HG03097 (cell line): ENCODE measurements around the gene SYDE2.
"Not testable (repeated sequence)": the region's sequence is repeated elsewhere in the genome, so short reads cannot be mapped to it uniquely, and the experiment has no call there.

Experiments
- ATAC-seq: cut with Tn5 transposase; IDR thresholded peaks from one replicate; pipeline ENCODE4 v1.9.1; 2021; ENCODE audit not compliant: unreplicated experiment, low FRiP score

The SYDE2 gene, protein sequence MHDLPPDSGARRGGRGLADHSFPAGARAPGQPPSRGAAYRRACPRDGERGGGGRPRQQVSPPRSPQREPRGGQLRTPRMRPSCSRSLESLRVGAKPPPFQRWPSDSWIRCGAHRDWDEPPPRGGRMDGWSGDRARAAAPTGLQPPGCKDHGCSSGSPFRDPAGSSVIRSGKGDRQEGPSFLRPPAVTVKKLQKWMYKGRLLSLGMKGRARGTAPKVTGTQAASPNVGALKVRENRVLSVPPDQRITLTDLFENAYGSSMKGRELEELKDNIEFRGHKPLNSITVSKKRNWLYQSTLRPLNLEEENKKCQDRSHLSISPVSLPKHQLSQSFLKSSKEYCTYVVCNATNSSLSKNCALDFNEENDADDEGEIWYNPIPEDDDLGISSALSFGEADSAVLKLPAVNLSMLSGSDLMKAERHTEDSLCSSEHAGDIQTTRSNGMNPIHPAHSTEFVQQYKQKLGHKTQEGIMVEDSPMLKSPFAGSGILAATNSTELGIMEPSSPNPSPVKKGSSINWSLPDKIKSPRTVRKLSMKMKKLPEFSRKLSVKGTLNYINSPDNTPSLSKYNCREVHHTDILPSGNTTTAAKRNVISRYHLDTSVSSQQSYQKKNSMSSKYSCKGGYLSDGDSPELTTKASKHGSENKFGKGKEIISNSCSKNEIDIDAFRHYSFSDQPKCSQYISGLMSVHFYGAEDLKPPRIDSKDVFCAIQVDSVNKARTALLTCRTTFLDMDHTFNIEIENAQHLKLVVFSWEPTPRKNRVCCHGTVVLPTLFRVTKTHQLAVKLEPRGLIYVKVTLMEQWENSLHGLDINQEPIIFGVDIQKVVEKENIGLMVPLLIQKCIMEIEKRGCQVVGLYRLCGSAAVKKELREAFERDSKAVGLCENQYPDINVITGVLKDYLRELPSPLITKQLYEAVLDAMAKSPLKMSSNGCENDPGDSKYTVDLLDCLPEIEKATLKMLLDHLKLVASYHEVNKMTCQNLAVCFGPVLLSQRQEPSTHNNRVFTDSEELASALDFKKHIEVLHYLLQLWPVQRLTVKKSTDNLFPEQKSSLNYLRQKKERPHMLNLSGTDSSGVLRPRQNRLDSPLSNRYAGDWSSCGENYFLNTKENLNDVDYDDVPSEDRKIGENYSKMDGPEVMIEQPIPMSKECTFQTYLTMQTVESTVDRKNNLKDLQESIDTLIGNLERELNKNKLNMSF

DNA sequence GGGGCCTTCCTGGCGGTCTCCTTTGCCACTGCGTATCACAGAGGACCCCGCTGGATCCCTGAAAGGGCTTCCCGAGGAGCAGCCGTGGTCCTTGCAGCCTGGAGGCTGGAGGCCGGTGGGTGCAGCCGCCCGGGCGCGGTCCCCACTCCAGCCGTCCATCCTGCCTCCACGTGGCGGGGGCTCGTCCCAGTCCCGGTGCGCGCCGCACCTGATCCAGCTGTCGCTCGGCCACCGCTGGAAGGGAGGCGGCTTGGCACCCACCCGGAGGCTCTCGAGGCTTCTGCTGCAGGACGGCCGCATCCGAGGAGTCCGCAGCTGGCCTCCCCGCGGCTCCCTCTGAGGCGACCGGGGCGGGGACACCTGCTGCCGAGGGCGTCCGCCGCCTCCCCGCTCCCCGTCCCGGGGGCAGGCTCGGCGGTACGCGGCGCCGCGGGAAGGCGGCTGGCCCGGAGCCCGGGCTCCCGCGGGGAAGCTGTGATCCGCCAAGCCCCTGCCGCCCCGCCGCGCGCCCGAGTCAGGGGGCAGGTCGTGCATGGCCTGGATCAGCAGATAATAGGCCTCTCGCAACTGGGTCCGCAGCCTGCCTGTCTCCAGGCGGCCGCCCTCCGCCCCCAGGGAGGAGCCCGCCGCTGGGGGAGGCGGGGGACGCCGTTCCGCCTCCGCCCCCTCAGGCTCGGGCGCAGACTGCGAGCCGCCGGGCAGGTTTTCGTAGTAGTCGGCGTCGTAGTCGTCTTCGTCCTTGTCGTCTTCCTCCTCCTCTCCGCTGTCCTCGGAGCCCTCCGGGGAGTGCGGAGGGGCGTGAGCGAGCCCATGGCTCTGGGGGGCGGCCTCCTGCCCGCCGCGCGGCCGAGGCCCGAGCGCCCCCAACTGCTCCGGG is at the start of gene SYDE2:
SYDE2 (minus strand) TSS at position 554 of the 877 bp plus-strand sequence; CDS start at position 534, 20 bp downstream.
- peak; percentile 70 for ATAC-seq

DNA sequence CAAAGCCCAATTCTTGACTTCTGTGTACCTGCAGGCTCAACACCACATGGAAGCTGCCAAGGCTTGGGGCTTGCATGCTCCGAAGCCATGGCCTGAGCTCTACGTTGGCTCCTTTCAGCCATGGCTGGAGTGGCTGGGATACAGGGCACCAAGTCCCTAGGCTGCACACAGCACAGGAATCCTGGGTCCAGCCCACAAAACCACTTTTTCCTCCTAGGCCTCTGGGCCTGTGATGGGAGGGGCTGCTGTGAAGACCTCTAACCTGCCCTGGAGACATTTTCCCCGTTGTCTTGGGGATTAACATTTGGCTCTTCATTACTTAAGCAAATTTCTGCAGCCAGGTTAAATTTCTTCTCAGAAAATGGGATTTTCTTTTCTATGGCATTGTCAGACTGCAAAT is 48.2 kb upstream of the SYDE2 start:
- not testable (repeated sequence) for ATAC-seq

DNA sequence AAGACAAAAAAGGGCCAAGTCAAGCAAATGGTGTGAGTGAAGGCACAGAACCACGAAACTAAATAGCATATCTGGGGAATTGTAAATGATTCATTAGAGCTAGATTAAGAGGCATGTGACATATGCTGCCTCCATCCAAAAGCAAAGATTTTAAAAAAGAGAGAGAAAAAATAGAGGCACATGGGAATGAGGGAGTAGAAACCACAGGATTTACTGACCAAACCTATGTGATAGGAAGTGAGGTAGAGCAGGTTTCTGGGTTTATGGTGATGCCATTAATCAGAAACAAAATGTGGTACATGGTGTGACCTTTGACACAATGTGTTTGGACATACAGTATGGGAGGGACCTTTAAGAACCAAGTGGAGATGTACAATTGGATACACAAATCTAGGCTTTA is 45.1 kb upstream of the SYDE2 start:
- ATAC-seq = no peak

DNA sequence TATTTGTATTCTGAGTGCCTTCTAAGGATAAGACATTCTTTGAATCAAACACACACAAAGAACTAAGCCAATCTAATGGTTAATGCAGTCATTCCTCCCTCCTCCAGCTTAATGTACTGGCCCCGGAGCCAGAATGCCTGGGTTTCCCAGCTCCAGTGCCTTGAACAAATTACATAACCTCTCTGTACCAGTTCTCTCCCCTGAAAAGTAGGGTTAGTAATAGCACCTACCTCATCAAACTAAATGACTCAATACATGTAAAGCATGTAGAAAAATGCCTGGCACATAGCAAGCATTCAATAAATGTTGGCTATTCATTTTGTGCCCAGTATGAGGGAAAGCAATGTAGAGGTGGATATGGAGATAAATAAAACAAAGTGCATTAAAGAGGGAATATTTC is 44.6 kb upstream of the SYDE2 start:
- no peak for ATAC-seq

DNA sequence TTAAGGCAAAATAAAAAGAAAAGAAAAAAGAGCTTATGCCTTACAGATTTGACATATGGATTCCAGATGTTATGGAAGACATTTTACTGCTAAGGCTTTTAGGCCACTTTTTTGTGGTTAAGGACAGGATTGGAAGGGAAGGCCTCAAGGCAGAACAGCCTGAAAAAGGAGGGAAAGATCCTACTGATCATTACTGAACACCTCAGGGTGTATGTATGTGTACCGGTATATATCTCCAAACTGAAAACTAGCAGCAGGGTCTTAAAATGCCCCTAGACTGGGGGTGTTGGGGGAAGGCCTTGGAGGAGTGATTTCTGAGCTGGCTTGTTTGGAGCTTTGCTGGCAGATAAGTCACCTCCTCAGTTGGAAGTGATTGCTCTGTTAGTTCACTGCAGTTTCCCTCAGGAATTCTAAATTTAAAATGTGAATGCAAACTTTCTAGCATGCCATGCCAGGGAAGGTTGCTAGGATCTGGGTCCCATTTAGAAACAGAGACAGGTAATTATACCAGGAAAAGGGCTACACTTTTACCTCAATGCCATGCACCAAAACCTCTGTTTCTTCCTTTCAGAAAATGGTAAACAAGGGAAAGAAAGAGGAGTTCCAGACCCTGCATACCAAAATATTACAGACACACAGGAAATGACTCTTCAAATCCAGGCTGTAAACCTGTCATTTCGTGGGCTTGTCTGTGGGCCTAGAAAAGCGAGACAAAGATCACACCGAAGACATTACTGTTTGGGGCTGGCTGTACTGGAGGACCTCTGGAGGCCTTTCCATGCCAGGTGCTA is 43.6 kb upstream of the SYDE2 start:
- ATAC-seq = no peak

DNA sequence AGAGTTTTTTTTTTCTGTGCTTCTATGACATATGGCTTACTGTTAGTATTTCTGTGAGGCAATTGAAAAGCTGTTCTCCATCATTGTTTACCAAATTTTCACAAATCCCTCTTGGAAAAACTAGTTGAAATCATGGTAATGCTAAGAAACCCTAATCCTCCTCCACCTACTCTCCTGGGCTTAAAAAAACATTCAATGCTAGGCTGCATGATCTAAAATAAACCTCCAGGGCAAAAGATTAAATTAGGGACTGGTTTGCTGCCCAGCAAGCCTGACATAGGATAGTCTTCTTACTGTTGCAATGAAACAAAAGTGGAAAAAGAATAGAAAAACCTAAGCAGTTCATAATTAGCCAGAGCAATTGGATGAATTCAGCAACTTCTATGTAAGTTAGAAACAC is 42.6 kb upstream of the SYDE2 start:
- no peak for ATAC-seq

DNA sequence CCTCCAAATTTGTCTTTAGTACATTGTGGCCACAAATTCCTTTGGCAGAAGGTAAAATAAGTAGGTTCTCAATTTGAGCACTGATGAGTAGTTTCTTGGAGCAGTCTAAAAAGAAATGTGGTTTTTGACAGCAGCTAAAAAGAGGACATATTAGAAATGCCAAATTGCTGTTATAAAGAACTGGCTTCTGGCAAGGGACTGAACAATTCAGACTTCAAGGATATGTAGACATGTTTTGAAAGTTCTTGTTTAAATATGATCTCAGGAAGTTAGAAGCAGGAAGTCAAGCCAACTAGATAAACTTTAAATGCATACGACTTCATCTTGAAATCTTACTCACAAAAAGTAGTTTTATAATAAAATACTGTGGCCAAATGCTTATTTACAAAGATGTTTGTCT is 39.8 kb upstream of the SYDE2 start:
- ATAC-seq = no peak

DNA sequence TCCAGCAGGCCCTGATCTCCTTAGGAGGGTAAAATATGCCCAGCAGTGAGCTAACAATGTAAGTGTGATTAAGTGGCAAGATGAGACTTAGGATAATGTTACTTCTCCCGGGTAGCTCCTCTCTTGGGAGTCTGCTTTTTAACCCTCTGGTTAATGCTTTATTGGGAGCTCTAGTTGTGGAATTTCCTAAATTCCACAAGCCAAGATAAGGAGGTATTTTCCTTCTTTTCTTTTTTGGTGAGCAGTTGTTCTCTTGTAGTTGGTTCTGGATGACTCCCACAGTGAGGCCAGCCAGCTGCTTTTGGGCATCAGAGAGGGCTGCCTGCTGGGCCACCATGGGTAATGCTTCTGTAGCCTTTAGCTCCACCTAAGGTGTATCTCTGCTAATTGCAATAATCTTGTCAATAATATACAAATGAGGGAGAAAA is 39.4 kb upstream of the SYDE2 start:
- no peak for ATAC-seq

DNA sequence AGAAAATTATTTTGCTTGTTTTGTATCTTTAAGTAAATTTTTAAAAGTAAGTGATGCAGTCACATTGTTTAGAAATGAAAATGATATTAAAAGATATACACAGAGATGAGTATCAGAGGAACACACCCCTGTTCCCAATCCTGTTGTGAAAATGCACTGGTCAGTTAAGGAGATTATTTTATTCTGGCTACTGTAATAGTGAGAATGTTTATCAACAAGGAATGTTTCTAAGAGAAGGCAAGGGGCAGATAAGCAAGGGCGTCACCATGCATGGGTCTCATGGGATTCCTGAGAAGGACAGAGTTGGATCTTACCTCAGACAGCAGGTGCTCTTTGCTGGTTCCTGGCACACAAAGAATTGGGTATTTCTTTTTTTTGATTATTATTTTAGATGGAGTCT is 36.8 kb upstream of the SYDE2 start:
- no peak for ATAC-seq

DNA sequence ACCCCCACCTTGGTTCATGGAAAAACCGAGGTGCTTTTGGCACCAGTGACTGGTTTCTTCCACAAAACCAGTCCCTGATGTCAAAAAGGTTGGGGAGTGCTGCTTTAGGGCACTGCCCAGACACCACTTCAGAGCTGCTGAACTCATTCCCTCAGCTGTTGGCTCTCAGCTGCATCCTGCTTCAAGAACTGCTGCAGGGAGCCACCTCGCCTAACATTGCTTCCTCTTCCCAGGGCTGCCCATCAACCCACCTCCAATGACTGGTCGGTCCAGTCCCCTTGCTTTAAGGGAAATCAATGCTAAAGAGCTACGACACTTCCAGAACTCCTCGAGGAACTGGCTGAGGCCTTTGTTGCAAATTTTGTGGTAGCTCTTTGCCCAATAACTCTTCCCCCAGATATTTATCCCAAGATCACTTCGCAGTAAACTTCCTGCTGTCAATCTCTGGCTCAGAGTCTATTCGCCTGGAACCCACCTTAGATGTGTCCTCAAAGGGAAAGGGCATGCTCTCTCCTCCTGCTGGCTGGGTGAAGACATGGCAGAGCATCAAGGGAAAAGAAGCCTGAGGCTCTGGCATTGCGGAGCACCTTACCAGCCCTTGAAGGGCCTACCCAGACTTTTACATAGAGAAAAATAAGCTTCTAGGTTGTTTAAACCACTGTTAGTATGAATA is 29.6 kb upstream of the SYDE2 start:
- no peak for ATAC-seq

DNA sequence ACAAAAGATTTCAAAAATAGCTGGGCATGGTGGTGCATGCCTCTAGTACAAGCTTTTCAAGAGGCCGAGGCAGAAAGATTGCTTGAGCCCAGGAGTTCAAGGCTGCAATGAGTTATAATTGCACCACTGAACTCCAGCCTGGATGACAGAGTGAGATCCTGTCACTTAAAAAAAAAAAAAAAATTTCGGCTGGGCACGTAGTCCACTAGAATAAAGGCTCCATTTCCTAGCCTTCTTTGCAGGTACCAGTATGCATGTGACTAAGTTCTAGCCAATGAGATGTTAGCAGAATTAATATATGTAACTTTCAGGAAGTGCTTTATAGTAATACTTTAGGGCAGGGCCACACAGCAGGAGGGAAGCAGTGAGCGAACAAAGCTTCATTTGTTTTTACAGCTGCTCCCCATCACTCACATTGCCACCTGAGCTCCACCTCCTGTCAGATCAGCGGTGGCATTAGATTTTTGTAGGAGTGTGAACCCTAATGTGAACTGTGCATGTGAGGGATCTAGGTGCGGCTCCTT is 28.8 kb upstream of the SYDE2 start:
- ATAC-seq = no peak

DNA sequence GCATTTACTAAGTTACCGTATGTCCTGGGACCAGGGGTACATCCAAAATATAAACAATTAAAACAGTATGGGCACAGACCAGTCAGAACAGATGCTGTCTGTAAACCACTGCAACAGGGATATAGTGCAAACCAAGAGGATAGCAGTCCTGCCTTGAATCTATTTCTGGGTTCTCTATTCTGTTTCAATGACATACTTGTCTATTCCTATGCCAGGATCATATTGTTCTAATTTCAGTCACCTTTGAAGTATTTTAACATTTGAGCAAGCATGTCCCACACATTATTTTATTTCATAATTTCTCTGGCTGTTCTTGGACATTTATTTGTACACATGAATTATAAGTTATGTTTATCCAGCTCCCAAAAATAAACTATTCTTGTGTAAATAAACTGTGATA is 28.2 kb upstream of the SYDE2 start:
- no peak for ATAC-seq

DNA sequence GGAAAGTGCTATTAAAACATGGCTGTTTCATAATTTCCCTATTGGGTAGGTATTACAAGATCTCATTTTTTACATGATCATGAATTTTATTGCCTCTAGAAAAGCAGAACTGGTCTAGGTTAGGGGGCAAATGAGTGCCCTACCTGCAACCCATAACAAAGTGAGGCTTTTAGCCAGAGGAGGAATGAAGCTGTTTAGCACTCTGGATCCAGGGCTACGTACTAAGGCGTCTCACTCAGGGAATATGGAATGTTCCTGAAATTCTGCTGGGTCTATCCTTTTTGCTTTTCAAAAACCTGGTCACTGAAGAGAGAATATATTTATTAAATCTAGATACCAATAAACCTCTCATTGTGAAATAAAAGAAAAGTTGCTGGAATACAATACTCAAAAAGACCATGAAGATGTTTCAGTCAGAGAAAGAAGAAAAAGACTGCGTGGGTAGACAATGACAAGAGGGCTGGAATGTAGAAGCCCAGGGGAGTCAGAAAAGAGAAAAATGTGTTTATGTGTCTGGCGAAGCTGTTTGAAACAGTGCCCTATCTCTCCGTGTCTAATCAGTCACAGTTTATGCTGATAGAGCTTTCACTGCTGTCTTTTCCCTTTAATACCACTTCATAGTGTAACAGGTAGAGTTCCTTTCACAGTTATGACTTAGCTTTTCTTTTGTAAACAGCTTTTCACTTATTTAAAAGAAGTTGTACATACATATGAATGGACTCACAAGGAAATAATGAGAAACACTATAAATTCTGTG is 25.0 kb upstream of the SYDE2 start:
- ATAC-seq = no peak

DNA sequence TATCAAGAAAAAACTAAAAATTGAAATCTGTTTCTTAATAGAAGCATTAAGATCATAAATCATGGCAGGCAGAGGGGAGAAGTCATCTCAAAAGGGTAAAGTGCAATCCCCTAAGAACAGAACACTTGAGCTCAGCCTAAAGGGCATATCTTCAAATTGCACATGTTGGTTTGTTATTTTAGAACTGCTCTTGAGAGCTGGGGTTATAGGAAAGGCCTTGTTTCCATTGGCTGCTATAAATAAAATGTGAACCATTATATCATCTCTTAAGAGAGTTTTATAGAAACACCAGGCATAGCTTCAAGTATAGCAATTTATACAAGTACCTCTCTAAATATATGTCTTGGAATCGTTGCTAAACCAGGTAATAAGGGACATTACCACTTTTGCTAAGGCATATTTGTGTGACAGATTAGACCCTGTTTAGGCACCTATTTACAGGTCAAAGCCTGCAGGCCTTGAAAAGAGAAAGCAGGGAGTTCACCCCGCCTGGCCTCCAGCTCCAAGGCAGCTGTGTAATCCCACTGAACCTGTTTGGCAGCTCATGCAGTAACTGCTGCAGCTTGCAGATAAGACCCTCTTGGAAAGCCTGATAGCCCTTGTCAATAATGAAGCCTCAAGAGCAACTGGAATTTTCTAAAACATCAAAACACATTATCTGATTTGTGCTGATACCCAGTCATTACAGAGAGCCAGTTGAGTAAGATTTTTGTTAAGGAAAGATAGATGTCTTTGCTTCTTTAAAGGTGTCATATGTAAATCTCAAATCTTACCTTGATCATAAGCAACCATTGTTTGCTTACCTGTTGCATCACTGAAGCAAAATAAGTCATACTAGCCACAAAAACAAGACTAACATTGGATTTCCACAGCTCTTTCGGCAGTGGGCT is 24.2 kb upstream of the SYDE2 start:
- no peak for ATAC-seq

DNA sequence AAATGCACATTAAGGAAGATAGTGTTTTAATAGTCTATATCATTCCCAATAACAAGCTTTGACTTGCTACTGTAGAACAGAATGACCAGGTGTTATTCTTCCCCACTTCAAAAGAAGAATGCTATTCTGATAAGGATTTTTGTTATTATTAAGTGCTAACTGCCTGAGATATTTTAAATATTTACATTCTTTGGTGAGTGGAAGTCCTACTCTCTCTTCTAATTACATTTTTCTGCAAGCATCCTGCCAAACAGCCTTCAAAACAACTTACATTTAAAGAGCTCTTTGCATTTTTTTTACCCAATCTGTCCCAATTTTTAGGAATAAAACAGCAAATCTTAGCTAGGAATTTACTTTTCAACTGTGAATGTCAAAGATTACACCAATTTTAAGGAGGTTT is 23.5 kb upstream of the SYDE2 start:
- ATAC-seq = no peak

DNA sequence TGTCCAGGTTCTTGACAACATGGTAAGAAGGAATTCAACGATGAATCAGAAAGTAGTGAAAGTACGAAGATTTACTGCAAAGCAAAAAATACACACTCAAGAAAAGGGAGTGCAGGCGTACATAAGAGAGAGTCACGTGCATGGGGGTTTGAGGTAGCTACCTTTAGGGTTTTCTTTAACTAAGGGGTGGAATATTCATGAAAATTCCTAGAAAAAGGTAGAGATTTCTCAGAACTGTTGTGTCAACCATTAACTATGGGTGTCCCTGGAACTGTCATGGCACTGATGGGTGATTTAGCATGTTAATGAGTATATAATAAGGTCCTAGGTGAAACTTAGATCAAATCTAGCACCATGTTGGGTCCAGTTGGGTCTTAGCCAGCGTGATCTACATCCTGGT is 22.5 kb upstream of the SYDE2 start:
- ATAC-seq = no peak

DNA sequence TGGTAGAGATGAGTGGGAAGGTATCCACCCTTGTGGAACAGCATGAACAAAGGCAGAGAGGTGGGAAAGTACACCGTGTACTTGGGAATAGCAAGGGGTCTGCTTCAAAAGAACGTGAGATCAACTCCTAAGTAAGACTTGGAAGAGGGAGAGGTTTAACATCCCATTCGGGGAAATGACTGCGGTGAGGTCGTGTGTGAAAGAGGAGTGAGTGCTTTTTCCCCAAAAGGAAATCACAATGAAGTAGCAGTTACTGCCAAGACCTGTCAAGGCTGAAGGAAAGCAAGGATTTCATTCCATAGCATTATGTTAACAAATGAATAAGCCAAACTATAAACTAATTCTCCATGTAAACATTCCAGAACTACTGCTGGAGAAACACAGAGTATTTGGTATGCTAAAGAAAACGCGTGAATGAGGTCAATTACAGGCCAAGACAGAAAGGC is 20.0 kb upstream of the SYDE2 start:
- no peak for ATAC-seq
